ENCODE measurements around the gene NAPB. TPM values are rescaled to one million over a fixed set of nuclear protein-coding genes. Genes with fewer than 3 reads are reported as not detected.

The NAPB gene
- total and polyA plus RNA-seq, 2 of the 8 experiments (the other 6 are each of a cell fraction or from before 2014, with no cell fraction given), result 6.2 to 12.3 TPM

DNA sequence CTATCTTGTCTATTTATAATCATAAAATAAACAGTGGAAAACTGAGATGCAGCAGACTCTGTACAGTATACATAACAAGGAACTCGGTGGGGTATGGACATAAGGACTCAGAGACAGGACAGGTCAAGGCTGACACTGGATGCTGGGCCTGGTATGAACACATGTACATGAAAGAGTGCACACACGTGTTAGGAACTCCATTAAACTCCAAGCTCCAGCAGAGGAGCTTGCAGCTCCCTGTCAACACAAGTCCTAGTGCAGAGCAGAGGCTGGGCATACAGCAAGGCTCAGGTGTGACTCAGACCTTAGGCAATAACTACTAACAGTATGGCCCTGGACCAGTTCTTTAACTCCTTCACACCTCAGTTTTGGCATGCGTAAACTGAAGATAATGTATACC is 17.1 kb downstream of the NAPB start:
- POLR2A ChIA-PET (ENCODE audit: partially characterized antibody), result no interaction called here
- Histone ChIP-seq H4K8ac (ENCODE audit: extremely low read depth, insufficient read depth, low read length) (no peak overlapping the region), H3K79me1 (ENCODE audit: low read depth, low read length) (peaks cover 7% of the 10 kb centered on the region), H3K27me3 (replicated peaks in 1 of 4; ENCODE audit: control insufficient read depth in 3 of 4, extremely low read depth in 1 of 4, insufficient read depth in 3 of 4, low read length in 3 of 4) (no peaks in the 10 kb centered on the region), H2BK12ac (ENCODE audit: low read depth, low read length) (no peak overlapping the region), H3K79me2 (ENCODE audit: control insufficient read depth in 1 of 2, insufficient read depth in 2 of 2, low read length in 2 of 2) (peaks cover 3 to 70% of the 10 kb centered on the region in 2 experiments), H3K9me3 (ENCODE audit: insufficient read depth in 2 of 2, low read depth in 1 of 2, low read length in 1 of 2) (no peaks in the 10 kb centered on the region), H2BK15ac (ENCODE audit: low read length) (no peak overlapping the region), H2AFZ (ENCODE audit: low read length) (no peak overlapping the region), H3K4me2 (ENCODE audit: insufficient read depth in 1 of 2, low read depth in 2 of 2, low read length in 2 of 2) (no peak overlapping the region), H3K23ac (ENCODE audit: insufficient read length) (no peak overlapping the region), H3K9ac (replicated peaks in 1 of 4; ENCODE audit: extremely low read depth in 1 of 4, low read depth in 3 of 4, low read length in 3 of 4) (no peak overlapping the region), H3K14ac (ENCODE audit: insufficient read length) (no peak overlapping the region), H4K5ac (ENCODE audit: insufficient read length, low read depth, low read length) (no peak overlapping the region), H3K27ac (ENCODE audit: low read depth, low read length) (no peak overlapping the region), H3K23me2 (ENCODE audit: low read depth, low read length) (no peaks in the 10 kb centered on the region), H3K36me3 (ENCODE audit: control insufficient read depth in 2 of 4, insufficient read depth in 4 of 4, low read length in 3 of 4) (peaks cover 0 to 5% (median 1%) of the 10 kb centered on the region in 4 experiments; a peak in 1 of 8 replicates), H2BK120ac (replicated peaks; ENCODE audit: low read depth, low read length) (no peak overlapping the region), H3K4ac (replicated peaks; ENCODE audit: insufficient read length, low read depth, low read length) (no peak overlapping the region), H2BK5ac (ENCODE audit: low read depth, low read length) (no peak overlapping the region), H3K18ac (ENCODE audit: extremely low read depth, low read length) (no peak overlapping the region), H2AK5ac (ENCODE audit: low read depth, low read length) (no peak overlapping the region), H2BK20ac (ENCODE audit: low read length) (no peak overlapping the region), H3K4me3 (ENCODE audit: extremely low read depth in 1 of 4, insufficient read depth in 2 of 4, low read depth in 3 of 4, low read length in 4 of 4) (no peak overlapping the region), H4K20me1 (replicated peaks in 1 of 2; ENCODE audit: control insufficient read depth in 1 of 2, insufficient read depth in 2 of 2, low read length in 2 of 2) (peaks cover 2 to 11% of the 10 kb centered on the region in 2 experiments), H3K4me1 (replicated peaks in 1 of 4; ENCODE audit: control insufficient read depth in 3 of 4, insufficient read depth in 4 of 4, low read length in 3 of 4) (peaks cover 0 to 5% (median 0%) of the 10 kb centered on the region in 4 experiments; a peak in 1 of 7 replicates), H3K56ac (replicated peaks; ENCODE audit: insufficient read length, low read depth, low read length) (no peak overlapping the region), H4K91ac (replicated peaks; ENCODE audit: insufficient read length, low read length) (no peak overlapping the region)
- CTCF ChIA-PET (ENCODE audit: partially characterized antibody), result interaction anchor here (1.1 to 2.2 kb wide), 2 partner anchors 9 to 42 kb away, joined by 3 to 5 read pairs; no protein-coding TSS in a partner anchor
- DNase-seq (ENCODE audit: low read depth in 1 of 2, low spot score in 2 of 2) (no peak), FAIRE-seq (no peak)
- TF ChIP-seq PHF8 (conservative IDR thresholded peaks at IDR 0.05; ENCODE audit: low read depth, low read length), result no peak
- no peak for TF ChIP-seq EGR1 (IDR thresholded peaks at IDR 0.05; ENCODE audit: borderline replicate concordance, low read depth, low read length)
- no peak for TF ChIP-seq SRF (IDR thresholded peaks at IDR 0.05; ENCODE audit: low read depth, low read length)
- TF ChIP-seq SIRT6 (IDR thresholded peaks at IDR 0.05; ENCODE audit: low read length), result no peak
- TF ChIP-seq, protein P1, sequence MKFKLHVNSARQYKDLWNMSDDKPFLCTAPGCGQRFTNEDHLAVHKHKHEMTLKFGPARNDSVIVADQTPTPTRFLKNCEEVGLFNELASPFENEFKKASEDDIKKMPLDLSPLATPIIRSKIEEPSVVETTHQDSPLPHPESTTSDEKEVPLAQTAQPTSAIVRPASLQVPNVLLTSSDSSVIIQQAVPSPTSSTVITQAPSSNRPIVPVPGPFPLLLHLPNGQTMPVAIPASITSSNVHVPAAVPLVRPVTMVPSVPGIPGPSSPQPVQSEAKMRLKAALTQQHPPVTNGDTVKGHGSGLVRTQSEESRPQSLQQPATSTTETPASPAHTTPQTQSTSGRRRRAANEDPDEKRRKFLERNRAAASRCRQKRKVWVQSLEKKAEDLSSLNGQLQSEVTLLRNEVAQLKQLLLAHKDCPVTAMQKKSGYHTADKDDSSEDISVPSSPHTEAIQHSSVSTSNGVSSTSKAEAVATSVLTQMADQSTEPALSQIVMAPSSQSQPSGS (IDR thresholded peaks at IDR 0.05; ENCODE audit: low read length), result no peak
- TF ChIP-seq NANOG (IDR thresholded peaks at IDR 0.05; ENCODE audit: insufficient read depth, low read depth, low read length, poor library complexity, severe bottlenecking), result no peak
- TF ChIP-seq SUZ12 (IDR thresholded peaks at IDR 0.05; ENCODE audit: low read length), result no peak
- TF ChIP-seq SIN3A (conservative IDR thresholded peaks at IDR 0.05 in 1 of 2, IDR thresholded peaks at IDR 0.05 in 1 of 2; ENCODE audit: low read depth in 1 of 2, low read length in 2 of 2), result no peak
- no peak for TF ChIP-seq ASH2L (IDR thresholded peaks at IDR 0.05; ENCODE audit: low read length)
- TF ChIP-seq GABPA (IDR thresholded peaks at IDR 0.05; ENCODE audit: borderline replicate concordance, insufficient read depth, low read length), result no peak
- 89% methylated on average over 3 of the region's 3 CpGs; no CpG with 5 or more reads in 1 of the 2 experiments for WGBS, 2 experiments (ENCODE audit: extremely low coverage in 1 of 2, insufficient coverage in 1 of 2, insufficient read length in 1 of 2, insufficient replicate concordance in 2 of 2, low coverage in 1 of 2, low lambda C conversion rate in 2 of 2, missing lambda C conversion rate in 1 of 2)
